HCT116 (cell line): ENCODE results near the gene NECAB3. TPM values are rescaled to one million over a fixed set of nuclear protein-coding genes. Genes with fewer than 3 reads are reported as not detected.

ENCODE experiments used
- ATAC-seq: fragments of 200-7000 bp; cut with Tn5 transposase; 2 replicates; pipeline ENCODE4 v1.9.1; 2020; ENCODE audit warnings: mild to moderate bottlenecking, moderate library complexity
- Bru-seq: library from RNA; stranded (reverse); fragments of 400-500 nt; gene quantifications from one replicate; lab custom pipeline; 2021; lab: Mats Ljungman, UMichigan
- BruChase-seq, 2 experiments: library from RNA; stranded (reverse); fragments of 400-500 nt; gene quantifications; one replicate each; lab custom pipeline; 2021; lab: Mats Ljungman, UMichigan
- BruUV-seq: library from RNA; stranded (reverse); fragments of 400-500 nt; replicated peaks from 2 replicates; lab custom pipeline; 2021; lab: Mats Ljungman, UMichigan
- CTCF ChIA-PET: fragments of 300-600 bp; sonication (Branson Sonifier 250); formaldehyde crosslinking; loops from one replicate; lab custom pipeline; 2021; ENCODE audit warnings: antibody characterized with exemption; lab: Charles Lee
- POLR2A ChIA-PET: fragments of 300-600, 350-600 bp; sonication (Branson Sonifier 250); formaldehyde crosslinking; loops from one replicate; lab custom pipeline; 2021; ENCODE audit warnings: antibody characterized with exemption; lab: Charles Lee
- RAD21 ChIA-PET, 2 experiments: fragments of 300-600 bp; sonication (Branson Sonifier 250); formaldehyde crosslinking; loops; one replicate each; lab custom pipeline; 2023; ENCODE audit warnings: low total read pairs in 2 of 2; ENCODE audit not compliant: uncharacterized antibody in 2 of 2, unreplicated experiment in 2 of 2, low non-redundant PET in 1 of 2; lab: Charles Lee
- DNase-seq: peaks from one replicate; pipeline ENCODE4 v3.0.0-alpha.2; 2010; ENCODE audit warnings: low read depth, low spot score
- H2AFZ ChIP-seq: fragments of 200-600 bp; shearing (Covaris generic), sonication (generic); 2 replicates; pipeline ENCODE4 v1.6.1; 2017; ENCODE audit warnings: low read depth, mixed run types, mixed read lengths, antibody characterized with exemption, low read length; ENCODE audit not compliant: poor library complexity, severe bottlenecking
- H3K27ac ChIP-seq: 2 replicates; pipeline ENCODE4 v1.5.1; 2012; ENCODE audit warnings: low read depth, low read length
- H3K27me3 ChIP-seq: fragments of 200-600 bp; sonication (generic); 2 replicates; pipeline ENCODE4 v1.6.1; 2016; ENCODE audit warnings: mixed run types, low read length, mixed read lengths; ENCODE audit not compliant: insufficient read depth
- H3K36me3 ChIP-seq, 2 experiments: fragments of 200-500 bp in 1 of 2; fragments of 200-600 bp in 1 of 2; sonication (Bioruptor generic) in 1 of 2; sonication (generic) in 1 of 2; 2 replicates each; pipeline versions ENCODE4 v1.5.1 to v1.6.1; 2014 to 2016; ENCODE audit warnings: low read length in 2 of 2, inconsistent platforms in 1 of 2, mixed read lengths in 1 of 2, mixed run types in 1 of 2; ENCODE audit not compliant: insufficient read depth in 2 of 2, control insufficient read depth in 1 of 2
- H3K4me1 ChIP-seq, 2 experiments: fragments of 200-600 bp in 1 of 2; sonication (generic) in 1 of 2; 2 replicates each; pipeline versions ENCODE4 v1.5.1 to v1.6.1; 2012 to 2017; ENCODE audit warnings: low read length in 2 of 2, inconsistent platforms in 1 of 2, mild to moderate bottlenecking in 1 of 2, mixed read lengths in 1 of 2, mixed run types in 1 of 2, moderate library complexity in 1 of 2; ENCODE audit not compliant: insufficient read depth in 2 of 2, control insufficient read depth in 1 of 2
- H3K4me2 ChIP-seq: fragments of 200-600 bp; sonication (generic); 2 replicates; pipeline ENCODE4 v1.6.1; 2017; ENCODE audit warnings: mixed run types, low read length, mixed read lengths
- H3K4me3 ChIP-seq, 2 experiments: fragments of 200-600 bp in 1 of 2; sonication (generic) in 1 of 2; replicated peaks in 1 of 2; 2 replicates each; pipeline ENCODE4 v1.5.1; 2011 to 2016; ENCODE audit warnings: low read length in 2 of 2, control low read depth in 1 of 2, low read depth in 1 of 2, mild to moderate bottlenecking in 1 of 2, mixed read lengths in 1 of 2, mixed run types in 1 of 2
- H3K79me2 ChIP-seq: fragments of 200-600 bp; sonication (generic); 2 replicates; pipeline ENCODE4 v1.6.1; 2017; ENCODE audit warnings: mild to moderate bottlenecking, mixed run types, low read length, moderate library complexity, mixed read lengths; ENCODE audit not compliant: insufficient read depth
- H3K9ac ChIP-seq: fragments of 200-600 bp; sonication (generic); 2 replicates; pipeline ENCODE4 v1.6.1; 2016; ENCODE audit warnings: low read length, mixed read lengths
- H3K9me2 ChIP-seq: fragments of 200-600 bp; sonication (generic), shearing (Covaris generic); 2 replicates; pipeline ENCODE4 v1.6.1; 2017; ENCODE audit warnings: mixed run types, mild to moderate bottlenecking, moderate library complexity; ENCODE audit not compliant: insufficient read depth
- H3K9me3 ChIP-seq, 2 experiments: fragments of 200-500 bp in 1 of 2; fragments of 200-600 bp in 1 of 2; sonication (Bioruptor generic) in 1 of 2; sonication (generic) in 1 of 2; 2 replicates each; pipeline ENCODE4 v1.6.1; 2014 to 2017; ENCODE audit warnings: low read length in 2 of 2, mixed read lengths in 2 of 2, inconsistent platforms in 1 of 2, low read depth in 1 of 2, mild to moderate bottlenecking in 1 of 2, mixed run types in 1 of 2, moderate library complexity in 1 of 2; ENCODE audit not compliant: control insufficient read depth in 1 of 2, insufficient read depth in 1 of 2
- H4K20me1 ChIP-seq: fragments of 200-600 bp; sonication (generic), shearing (Covaris generic); 2 replicates; pipeline ENCODE4 v1.6.1; 2017; ENCODE audit warnings: mixed run types, mild to moderate bottlenecking, moderate library complexity; ENCODE audit not compliant: insufficient read depth
- CBX3 ChIP-seq: IDR thresholded peaks from 2 replicates; pipeline ENCODE4 v1.6.1; 2012; ENCODE audit warnings: low read depth
- EGR1 ChIP-seq: IDR thresholded peaks from 2 replicates; pipeline ENCODE4 v1.6.1; 2012; ENCODE audit warnings: low read depth
- EZH2 ChIP-seq: fragments of 200-600 bp; sonication (generic); IDR thresholded peaks from 2 replicates; pipeline ENCODE4 v1.6.1; 2017; ENCODE audit warnings: antibody characterized with exemption, mixed run types
- POLR2A ChIP-seq: IDR thresholded peaks from 2 replicates; pipeline ENCODE4 v1.7.0; 2011; ENCODE audit warnings: borderline replicate concordance; ENCODE audit not compliant: insufficient read depth, insufficient read length; ENCODE audit errors: extremely low read depth
- POLR2AphosphoS5 ChIP-seq: IDR thresholded peaks from 2 replicates; pipeline ENCODE4 v1.6.1; 2011; ENCODE audit warnings: mild to moderate bottlenecking, low read depth, low read length, moderate library complexity
- ZFX ChIP-seq: fragments of 450-650 bp; IDR thresholded peaks from 2 replicates; pipeline ENCODE4 v1.6.1; 2017
- intact Hi-C: fragments of 100-400 bp; cut with micrococcal nuclease; formaldehyde crosslinking; loops from 2 replicates; pipeline ENCODE4 v1.10.0; 2022
- long read RNA-seq: library from polyadenylated mRNA; unstranded; transcript quantifications from one replicate; pipeline ENCODE4 v2.0.0, GENCODE V29; 2021; ENCODE audit not compliant: unreplicated experiment
- polyA plus RNA-seq: library from polyadenylated mRNA; unstranded; fragments of >200 nt; gene quantifications from 2 replicates; pipeline ENCODE4 v1.2.1, GENCODE V29; 2012; ENCODE audit warnings: missing spikeins
- total RNA-seq: library from RNA; stranded (reverse); gene quantifications from one replicate; pipeline ENCODE4 v1.2.1, GENCODE V29; 2021; ENCODE audit not compliant: unreplicated experiment

The NECAB3 gene, protein sequence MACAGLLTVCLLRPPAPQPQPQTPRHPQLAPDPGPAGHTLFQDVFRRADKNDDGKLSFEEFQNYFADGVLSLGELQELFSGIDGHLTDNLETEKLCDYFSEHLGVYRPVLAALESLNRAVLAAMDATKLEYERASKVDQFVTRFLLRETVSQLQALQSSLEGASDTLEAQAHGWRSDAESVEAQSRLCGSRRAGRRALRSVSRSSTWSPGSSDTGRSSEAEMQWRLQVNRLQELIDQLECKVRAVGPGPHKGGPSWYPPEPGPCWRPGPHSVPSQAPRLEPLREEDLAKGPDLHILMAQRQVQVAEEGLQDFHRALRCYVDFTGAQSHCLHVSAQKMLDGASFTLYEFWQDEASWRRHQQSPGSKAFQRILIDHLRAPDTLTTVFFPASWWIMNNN
- 48.1 TPM for total RNA-seq
- 27.2 and 28.1 TPM in 2 replicates for polyA plus RNA-seq
- Bru-seq, nascent RNA = percentile 61 among the genes with signal in this experiment
- percentile 57 among the genes with signal in this experiment for BruChase-seq, experiment 1, labeled RNA remaining after a 6-hour chase
- BruChase-seq, experiment 2, labeled RNA remaining after a 2-hour chase = percentile 60 among the genes with signal in this experiment
- long read RNA-seq, partial matches to known transcripts = 7 of 21 reads
- long read RNA-seq, other reads (novel, unspliced or antisense) = 10 of 21 reads

DNA sequence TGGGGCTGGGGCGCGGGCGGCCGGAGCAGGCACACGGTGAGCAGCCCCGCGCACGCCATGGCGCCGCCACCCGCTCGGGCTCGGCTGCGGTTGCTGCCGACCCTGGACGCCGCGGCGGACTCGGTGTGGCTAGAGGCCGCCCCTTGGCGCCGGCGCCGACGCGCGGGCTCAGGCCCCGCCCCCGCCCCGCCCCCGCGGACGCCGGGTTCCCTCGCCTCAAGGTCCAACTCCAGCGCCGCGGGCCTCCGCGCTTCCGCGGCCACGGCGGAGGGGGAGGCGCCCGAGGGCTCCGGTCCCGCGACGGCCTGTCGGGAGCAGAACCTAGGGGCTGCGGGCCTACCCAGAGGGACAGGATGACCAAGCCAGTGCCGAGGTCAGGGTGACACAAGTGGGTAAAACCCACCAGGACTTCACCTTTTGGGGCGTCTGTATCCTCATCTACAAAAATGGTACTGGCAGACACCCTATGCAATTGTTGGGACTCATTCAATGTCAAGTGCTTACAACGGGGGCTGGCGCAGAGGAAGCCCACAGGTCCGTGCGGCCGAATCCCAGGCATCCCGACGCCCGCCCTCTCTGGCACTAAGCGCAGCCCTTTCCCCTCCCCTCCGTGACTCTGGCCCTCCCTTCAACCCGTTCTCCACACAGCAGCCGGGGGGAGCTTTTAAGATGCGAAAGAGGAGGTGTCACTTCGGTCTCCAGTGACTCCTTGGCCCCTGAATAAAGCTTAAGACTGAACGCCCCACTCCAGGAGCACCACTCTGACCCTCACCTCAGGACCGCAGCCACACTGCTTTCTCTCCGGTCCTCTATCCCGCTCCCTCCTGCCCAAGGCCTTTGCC is at the start of gene NECAB3:
Gene NECAB3 (minus strand): TSS at position 135 of the 842 bp plus-strand sequence. CDS start 76 bp downstream, at position 59.
- H4K20me1 ChIP-seq = no peaks in the 10 kb centered on the region
- intact Hi-C loops = no loop called here
- H3K9me3 ChIP-seq = no peaks in the 10 kb centered on the region
- no TSS peak for BruUV-seq
- ATAC-seq = peak; percentile 89
- peak within 1 kb of the TSS; percentile 70 to 85 for H3K4me3 ChIP-seq
- TF ChIP-seq POLR2AphosphoS5 (peak; percentile 92), ZFX (peak; percentile 25; the same call in 1 of the 2 replicates), EGR1 (no peak; the same call in 1 of the 2 replicates), CBX3 (no peak), POLR2A (peak; percentile 84), EZH2 (no peak)
- H3K36me3 ChIP-seq = peaks cover 7 to 11% of the 10 kb centered on the region in 2 experiments; a peak in 3 of 4 replicates
- no peak within 1 kb of the TSS for H2AFZ ChIP-seq
- DNase-seq = no peak
- H3K27me3 ChIP-seq = no peaks in the 10 kb centered on the region
- H3K4me2 ChIP-seq = peak within 1 kb of the TSS; percentile 96
- ChIA-PET POLR2A (no interaction called here), RAD21 (no interaction called here), CTCF (no interaction called here)
- H3K27ac ChIP-seq = peak within 1 kb of the TSS; percentile 71
- H3K9ac ChIP-seq = peak within 1 kb of the TSS; percentile 89
- H3K79me2 ChIP-seq = peaks cover 26% of the 10 kb centered on the region; the same call in 1 of the 2 replicates
- H3K4me1 ChIP-seq = peaks cover 15 to 24% of the 10 kb centered on the region in 2 experiments
- no peaks in the 10 kb centered on the region for H3K9me2 ChIP-seq
